ENCODE measurements around the gene SLC25A11. TPM values are rescaled to one million over a fixed set of nuclear protein-coding genes. Genes with fewer than 3 reads are reported as not detected.
A peak's percentile ranks its signal among the peaks of the same experiment; 100 is the strongest.

The SLC25A11 gene
- total and polyA plus RNA-seq, 2 donors, result 30.9 to 46.7 TPM

GRCh38 chr17:4944163-4944553 is 4.3 kb upstream of the SLC25A11 start:
- peaks cover 38 to 62% of the 10 kb centered on the region in 2 donors for H3K4me1 ChIP-seq (ENCODE audit: control insufficient read depth in 2 of 2, insufficient read depth in 2 of 2, low read length in 2 of 2)
- H3K27me3 ChIP-seq (ENCODE audit: control insufficient read depth in 2 of 2, insufficient read depth in 1 of 2, low read length in 1 of 2), result no peaks in the 10 kb centered on the region
- peak in 4 of 9 donors; percentile 55 to 80 (median 58) for DNase-seq (ENCODE audit: low read depth in 6 of 9, low spot score in 9 of 9)
- H3K9me3 ChIP-seq (ENCODE audit: control insufficient read depth in 2 of 2, insufficient read depth in 1 of 2, low read length in 1 of 2), result peaks cover 0 to 5% of the 10 kb centered on the region in 2 donors
- H3K36me3 ChIP-seq (ENCODE audit: control insufficient read depth in 2 of 2, insufficient read depth in 2 of 2, low read length in 1 of 2), result peaks cover 35 to 61% of the 10 kb centered on the region in 2 donors
- peak overlapping the region; percentile 95 to 99 for H3K27ac ChIP-seq (ENCODE audit: low read depth in 1 of 2, low read length in 1 of 2)
- WGBS, result 0% methylated on average over 3 of the region's 3 CpGs
- peak overlapping the region; percentile 100 for H3K4me3 ChIP-seq (ENCODE audit: low read length in 2 of 2)

GRCh38 chr17:4942760-4943508 is 3.1 kb upstream of the SLC25A11 start:
- peaks cover 0 to 2% of the 10 kb centered on the region in 2 donors for H3K9me3 ChIP-seq (ENCODE audit: control insufficient read depth in 2 of 2, insufficient read depth in 1 of 2, low read length in 1 of 2)
- H3K4me3 ChIP-seq (ENCODE audit: low read length in 2 of 2), result no peak overlapping the region
- no peak for DNase-seq (ENCODE audit: low read depth in 6 of 9, low spot score in 9 of 9)
- peaks cover 47 to 71% of the 10 kb centered on the region in 2 donors for H3K4me1 ChIP-seq (ENCODE audit: control insufficient read depth in 2 of 2, insufficient read depth in 2 of 2, low read length in 2 of 2)
- 96% methylated on average over 13 of the region's 13 CpGs for WGBS
- H3K36me3 ChIP-seq (ENCODE audit: control insufficient read depth in 2 of 2, insufficient read depth in 2 of 2, low read length in 1 of 2), result peaks cover 40 to 67% of the 10 kb centered on the region in 2 donors
- H3K27me3 ChIP-seq (ENCODE audit: control insufficient read depth in 2 of 2, insufficient read depth in 1 of 2, low read length in 1 of 2), result no peaks in the 10 kb centered on the region
- H3K27ac ChIP-seq (ENCODE audit: low read depth in 1 of 2, low read length in 1 of 2), result peak overlapping the region; percentile 15 to 99

GRCh38 chr17:4941319-4941610 is 1.4 kb upstream of the SLC25A11 start:
- peaks cover 47 to 65% of the 10 kb centered on the region in 2 donors for H3K4me1 ChIP-seq (ENCODE audit: control insufficient read depth in 2 of 2, insufficient read depth in 2 of 2, low read length in 2 of 2)
- peak overlapping the region in 1 of 2 donors; percentile 99 for H3K27ac ChIP-seq (ENCODE audit: low read depth in 1 of 2, low read length in 1 of 2)
- 56% methylated on average over 4 of the region's 4 CpGs for WGBS

GRCh38 chr17:4940555-4941318 is 891 bp upstream of the SLC25A11 start:
- peaks cover 43 to 60% of the 10 kb centered on the region in 2 donors for H3K4me1 ChIP-seq (ENCODE audit: control insufficient read depth in 2 of 2, insufficient read depth in 2 of 2, low read length in 2 of 2)
- peak overlapping the region; percentile 72 to 100 for H3K4me3 ChIP-seq (ENCODE audit: low read length in 2 of 2)
- H3K36me3 ChIP-seq (ENCODE audit: control insufficient read depth in 2 of 2, insufficient read depth in 2 of 2, low read length in 1 of 2), result peaks cover 52 to 71% of the 10 kb centered on the region in 2 donors
- no peaks in the 10 kb centered on the region for H3K27me3 ChIP-seq (ENCODE audit: control insufficient read depth in 2 of 2, insufficient read depth in 1 of 2, low read length in 1 of 2)
- DNase-seq (ENCODE audit: low read depth in 6 of 9, low spot score in 9 of 9), result peak in 5 of 9 donors; percentile 47 to 74 (median 54)
- H3K27ac ChIP-seq (ENCODE audit: low read depth in 1 of 2, low read length in 1 of 2), result peak overlapping the region; percentile 98 to 99
- no peaks in the 10 kb centered on the region for H3K9me3 ChIP-seq (ENCODE audit: control insufficient read depth in 2 of 2, insufficient read depth in 1 of 2, low read length in 1 of 2)
- under 1% methylated on average over 29 of the region's 29 CpGs for WGBS

More at GRCh38 chr17:4941319-4941610, 1.4 kb upstream of the SLC25A11 start:
- Histone ChIP-seq H3K36me3 (ENCODE audit: control insufficient read depth in 2 of 2, insufficient read depth in 2 of 2, low read length in 1 of 2) (peaks cover 49 to 71% of the 10 kb centered on the region in 2 donors), H3K9me3 (ENCODE audit: control insufficient read depth in 2 of 2, insufficient read depth in 1 of 2, low read length in 1 of 2) (no peaks in the 10 kb centered on the region), H3K4me3 (ENCODE audit: low read length in 2 of 2) (peak overlapping the region; percentile 72 to 100), H3K27me3 (ENCODE audit: control insufficient read depth in 2 of 2, insufficient read depth in 1 of 2, low read length in 1 of 2) (no peaks in the 10 kb centered on the region)
- DNase-seq (ENCODE audit: low read depth in 6 of 9, low spot score in 9 of 9), result no peak

GRCh38 chr17:4939546-4939795 is 375 bp downstream of the SLC25A11 start:
- Histone ChIP-seq H3K27ac (ENCODE audit: low read depth in 1 of 2, low read length in 1 of 2) (peak overlapping the region; percentile 98 to 99), H3K27me3 (ENCODE audit: control insufficient read depth in 2 of 2, insufficient read depth in 1 of 2, low read length in 1 of 2) (peaks cover 0 to under 1% of the 10 kb centered on the region in 2 donors), H3K4me1 (ENCODE audit: control insufficient read depth in 2 of 2, insufficient read depth in 2 of 2, low read length in 2 of 2) (peaks cover 31 to 47% of the 10 kb centered on the region in 2 donors), H3K9me3 (ENCODE audit: control insufficient read depth in 2 of 2, insufficient read depth in 1 of 2, low read length in 1 of 2) (no peaks in the 10 kb centered on the region), H3K36me3 (ENCODE audit: control insufficient read depth in 2 of 2, insufficient read depth in 2 of 2, low read length in 1 of 2) (peaks cover 41 to 59% of the 10 kb centered on the region in 2 donors), H3K4me3 (ENCODE audit: low read length in 2 of 2) (peak overlapping the region; percentile 72 to 100)
- DNase-seq (ENCODE audit: low read depth in 6 of 9, low spot score in 9 of 9), result no peak
- WGBS, result under 1% methylated on average over 16 of the region's 16 CpGs

GRCh38 chr17:4938688-4939545 is 929 bp downstream of the SLC25A11 start:
- peaks cover 30 to 47% of the 10 kb centered on the region in 2 donors for H3K4me1 ChIP-seq (ENCODE audit: control insufficient read depth in 2 of 2, insufficient read depth in 2 of 2, low read length in 2 of 2)
- peak overlapping the region; percentile 98 to 99 for H3K27ac ChIP-seq (ENCODE audit: low read depth in 1 of 2, low read length in 1 of 2)
- peaks cover 41 to 54% of the 10 kb centered on the region in 2 donors for H3K36me3 ChIP-seq (ENCODE audit: control insufficient read depth in 2 of 2, insufficient read depth in 2 of 2, low read length in 1 of 2)
- peak overlapping the region; percentile 72 to 100 for H3K4me3 ChIP-seq (ENCODE audit: low read length in 2 of 2)
- H3K9me3 ChIP-seq (ENCODE audit: control insufficient read depth in 2 of 2, insufficient read depth in 1 of 2, low read length in 1 of 2), result no peaks in the 10 kb centered on the region
- peaks cover 0 to 6% of the 10 kb centered on the region in 2 donors for H3K27me3 ChIP-seq (ENCODE audit: control insufficient read depth in 2 of 2, insufficient read depth in 1 of 2, low read length in 1 of 2)
- DNase-seq (ENCODE audit: low read depth in 6 of 9, low spot score in 9 of 9), result peak in 1 of 9 donors; percentile 36
- 70% methylated on average over 19 of the region's 19 CpGs for WGBS

GRCh38 chr17:4938069-4938491 is 1.8 kb downstream of the SLC25A11 start:
- H3K27ac ChIP-seq (ENCODE audit: low read depth in 1 of 2, low read length in 1 of 2), result no peak overlapping the region

GRCh38 chr17:4937553-4937952 is 2.3 kb downstream of the SLC25A11 start:
- Histone ChIP-seq H3K4me1 (ENCODE audit: control insufficient read depth in 2 of 2, insufficient read depth in 2 of 2, low read length in 2 of 2) (peaks cover 18 to 33% of the 10 kb centered on the region in 2 donors), H3K27ac (ENCODE audit: low read depth in 1 of 2, low read length in 1 of 2) (no peak overlapping the region), H3K9me3 (ENCODE audit: control insufficient read depth in 2 of 2, insufficient read depth in 1 of 2, low read length in 1 of 2) (no peaks in the 10 kb centered on the region), H3K27me3 (ENCODE audit: control insufficient read depth in 2 of 2, insufficient read depth in 1 of 2, low read length in 1 of 2) (peaks cover 0 to 8% of the 10 kb centered on the region in 2 donors), H3K36me3 (ENCODE audit: control insufficient read depth in 2 of 2, insufficient read depth in 2 of 2, low read length in 1 of 2) (peaks cover 29 to 40% of the 10 kb centered on the region in 2 donors), H3K4me3 (ENCODE audit: low read length in 2 of 2) (no peak overlapping the region)
- DNase-seq (ENCODE audit: low read depth in 6 of 9, low spot score in 9 of 9), result no peak
- 95% methylated on average over 16 of the region's 16 CpGs for WGBS

More at GRCh38 chr17:4938069-4938491, 1.8 kb downstream of the SLC25A11 start:
- peaks cover 34 to 45% of the 10 kb centered on the region in 2 donors for H3K36me3 ChIP-seq (ENCODE audit: control insufficient read depth in 2 of 2, insufficient read depth in 2 of 2, low read length in 1 of 2)
- peaks cover 0 to 8% of the 10 kb centered on the region in 2 donors for H3K27me3 ChIP-seq (ENCODE audit: control insufficient read depth in 2 of 2, insufficient read depth in 1 of 2, low read length in 1 of 2)
- H3K4me3 ChIP-seq (ENCODE audit: low read length in 2 of 2), result no peak overlapping the region
- 98% methylated on average over 11 of the region's 11 CpGs for WGBS
- no peaks in the 10 kb centered on the region for H3K9me3 ChIP-seq (ENCODE audit: control insufficient read depth in 2 of 2, insufficient read depth in 1 of 2, low read length in 1 of 2)
- H3K4me1 ChIP-seq (ENCODE audit: control insufficient read depth in 2 of 2, insufficient read depth in 2 of 2, low read length in 2 of 2), result peaks cover 22 to 38% of the 10 kb centered on the region in 2 donors
- no peak for DNase-seq (ENCODE audit: low read depth in 6 of 9, low spot score in 9 of 9)

Data from thymus (tissue), 11 donors.